ENCODE data around the gene GPX2. TPM values are rescaled to one million over a fixed set of nuclear protein-coding genes. Genes with fewer than 3 reads are reported as not detected.

Gene GPX2
- total RNA-seq, 1 experiment from 2014 or later: not detected

DNA sequence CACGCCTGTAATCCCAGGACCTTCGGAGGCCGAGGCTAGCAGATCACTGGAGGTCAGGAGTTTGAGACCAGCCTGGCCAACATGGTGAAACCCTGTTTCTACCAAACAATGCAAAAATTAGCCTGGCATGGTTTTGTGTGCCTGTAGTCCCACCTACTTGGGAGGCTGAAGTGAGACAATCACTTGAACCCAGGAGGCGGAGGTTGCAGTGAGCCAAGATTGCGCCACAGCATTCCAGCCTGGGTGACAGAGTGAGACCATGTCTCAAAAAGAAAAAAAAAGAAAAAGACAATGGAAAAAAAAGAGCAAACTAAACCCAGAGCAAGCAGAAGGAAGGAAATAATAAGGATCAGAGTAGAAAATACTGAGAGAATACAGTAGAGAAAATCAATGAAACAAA is 22.9 kb downstream of the GPX2 start:
- ChIA-PET CTCF (interaction anchor here (0.6 to 1.4 kb wide), 3 partner anchors 9 to 1451 kb away, joined by 3 to 7 read pairs (median 5); no protein-coding TSS in a partner anchor), POLR2A (interaction anchor here (1.4 kb wide), 1 partner anchor 17 kb away, joined by 6 read pairs; no protein-coding TSS in a partner anchor)
- intact Hi-C loops (cut with micrococcal nuclease): no loop called here
- DNase-seq (ENCODE audit: unreplicated experiment): peak; percentile 51
- no TSS peak for BruUV-seq (replicated peaks)
- Mint-ChIP-seq H3K36me3 (ENCODE audit: insufficient read depth, unreplicated experiment) (peaks cover 24% of the 10 kb centered on the region), H3K9me3 (ENCODE audit: unreplicated experiment) (no peaks in the 10 kb centered on the region), H3K27me3 (ENCODE audit: insufficient read depth, unreplicated experiment) (no peaks in the 10 kb centered on the region), H3K27ac (ENCODE audit: low read depth, unreplicated experiment) (no peak overlapping the region), H3K4me3 (ENCODE audit: unreplicated experiment) (no peak overlapping the region), H3K4me1 (ENCODE audit: insufficient read depth, unreplicated experiment) (peaks cover 26% of the 10 kb centered on the region)
- TF ChIP-seq, protein P1, sequence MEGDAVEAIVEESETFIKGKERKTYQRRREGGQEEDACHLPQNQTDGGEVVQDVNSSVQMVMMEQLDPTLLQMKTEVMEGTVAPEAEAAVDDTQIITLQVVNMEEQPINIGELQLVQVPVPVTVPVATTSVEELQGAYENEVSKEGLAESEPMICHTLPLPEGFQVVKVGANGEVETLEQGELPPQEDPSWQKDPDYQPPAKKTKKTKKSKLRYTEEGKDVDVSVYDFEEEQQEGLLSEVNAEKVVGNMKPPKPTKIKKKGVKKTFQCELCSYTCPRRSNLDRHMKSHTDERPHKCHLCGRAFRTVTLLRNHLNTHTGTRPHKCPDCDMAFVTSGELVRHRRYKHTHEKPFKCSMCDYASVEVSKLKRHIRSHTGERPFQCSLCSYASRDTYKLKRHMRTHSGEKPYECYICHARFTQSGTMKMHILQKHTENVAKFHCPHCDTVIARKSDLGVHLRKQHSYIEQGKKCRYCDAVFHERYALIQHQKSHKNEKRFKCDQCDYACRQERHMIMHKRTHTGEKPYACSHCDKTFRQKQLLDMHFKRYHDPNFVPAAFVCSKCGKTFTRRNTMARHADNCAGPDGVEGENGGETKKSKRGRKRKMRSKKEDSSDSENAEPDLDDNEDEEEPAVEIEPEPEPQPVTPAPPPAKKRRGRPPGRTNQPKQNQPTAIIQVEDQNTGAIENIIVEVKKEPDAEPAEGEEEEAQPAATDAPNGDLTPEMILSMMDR (IDR thresholded peaks at IDR 0.05; ENCODE audit: unreplicated experiment): no peak

DNA sequence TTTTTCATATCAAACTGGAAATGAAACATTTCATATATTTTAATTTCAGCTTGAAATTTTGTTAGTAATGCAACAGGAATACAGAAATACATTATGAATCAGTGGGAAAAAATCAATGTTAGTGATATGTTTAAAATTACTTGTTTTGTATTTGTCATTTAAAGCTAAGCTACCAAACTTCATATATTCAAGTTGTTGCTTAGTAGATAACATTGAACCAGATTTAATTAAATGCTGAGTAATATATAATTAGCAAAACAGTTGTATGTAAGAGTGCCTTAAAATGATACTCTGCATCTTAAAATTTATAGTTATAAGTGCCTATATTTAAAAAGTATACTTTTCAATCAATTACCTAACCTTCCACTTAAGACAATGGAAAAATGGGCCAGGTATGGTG is 23.3 kb downstream of the GPX2 start:
- Mint-ChIP-seq H3K9me3 (ENCODE audit: unreplicated experiment) (no peaks in the 10 kb centered on the region), H3K27ac (ENCODE audit: low read depth, unreplicated experiment) (no peak overlapping the region), H3K27me3 (ENCODE audit: insufficient read depth, unreplicated experiment) (no peaks in the 10 kb centered on the region), H3K4me1 (ENCODE audit: insufficient read depth, unreplicated experiment) (peaks cover 26% of the 10 kb centered on the region), H3K4me3 (ENCODE audit: unreplicated experiment) (no peak overlapping the region), H3K36me3 (ENCODE audit: insufficient read depth, unreplicated experiment) (peaks cover 20% of the 10 kb centered on the region)
- ChIA-PET CTCF (interaction anchor here (0.6 to 1.4 kb wide), 4 partner anchors 9 to 1606 kb away, joined by 3 to 7 read pairs (median 4); no protein-coding TSS in a partner anchor), POLR2A (no interaction called here)
- TF ChIP-seq, protein P1 (IDR thresholded peaks at IDR 0.05; ENCODE audit: unreplicated experiment): no peak
- DNase-seq (ENCODE audit: unreplicated experiment): no peak
- no TSS peak for BruUV-seq (replicated peaks)
- intact Hi-C loops (cut with micrococcal nuclease): no loop called here

DNA sequence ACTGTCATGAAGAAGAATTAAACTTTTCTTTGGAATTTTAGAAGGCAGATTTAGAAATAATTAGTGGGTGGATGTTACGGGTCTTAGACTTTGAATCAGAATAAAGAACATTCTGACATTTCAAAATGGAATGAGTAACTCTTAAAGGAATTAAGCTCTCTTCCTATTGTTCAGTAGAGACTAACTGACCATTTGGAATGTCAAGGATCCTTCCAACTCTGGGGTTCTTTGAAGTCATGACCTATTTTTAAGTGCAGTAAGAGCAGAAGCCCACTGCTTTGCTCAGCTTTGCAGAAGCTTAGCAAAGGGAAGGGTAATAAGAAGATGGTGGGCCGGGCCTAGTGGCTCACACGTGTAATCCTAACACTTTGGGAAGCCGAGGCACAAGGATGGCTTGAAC is 24.3 kb downstream of the GPX2 start:
- DNase-seq (ENCODE audit: unreplicated experiment): no peak
- BruUV-seq (replicated peaks): no TSS peak
- POLR2A ChIA-PET: interaction anchor here (0.7 kb wide), 1 partner anchor 9 kb away, joined by 3 read pairs; no protein-coding TSS in a partner anchor
- Mint-ChIP-seq H3K9me3 (ENCODE audit: unreplicated experiment) (no peaks in the 10 kb centered on the region), H3K4me1 (ENCODE audit: insufficient read depth, unreplicated experiment) (peaks cover 30% of the 10 kb centered on the region), H3K27me3 (ENCODE audit: insufficient read depth, unreplicated experiment) (no peaks in the 10 kb centered on the region), H3K27ac (ENCODE audit: low read depth, unreplicated experiment) (no peak overlapping the region), H3K4me3 (ENCODE audit: unreplicated experiment) (no peak overlapping the region), H3K36me3 (ENCODE audit: insufficient read depth, unreplicated experiment) (peaks cover 11% of the 10 kb centered on the region)
- CTCF ChIA-PET: interaction anchor here (0.5 kb wide), 1 partner anchor 1706 kb away, joined by 3 read pairs; no protein-coding TSS in a partner anchor
- TF ChIP-seq, protein P1 (IDR thresholded peaks at IDR 0.05; ENCODE audit: unreplicated experiment): no peak
- intact Hi-C loops (cut with micrococcal nuclease): no loop called here

DNA sequence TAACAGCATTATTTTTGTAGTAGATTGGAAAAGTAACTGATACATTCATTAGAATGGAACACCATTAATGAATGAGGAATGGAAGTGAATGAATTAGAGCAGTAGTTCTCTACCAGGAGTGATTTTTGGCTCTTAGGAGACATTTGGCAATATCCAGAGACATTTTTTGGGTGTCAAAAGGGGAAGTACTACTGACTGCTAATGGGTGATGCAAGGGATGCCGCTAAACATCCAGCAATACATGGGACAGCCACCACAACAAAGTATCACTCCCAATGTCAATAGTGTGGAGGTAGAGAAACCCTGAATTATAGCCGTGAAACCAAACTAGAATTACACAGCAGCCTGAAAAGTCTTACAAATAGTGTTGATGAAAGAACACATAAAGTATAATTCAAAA is 26.7 kb downstream of the GPX2 start:
- TF ChIP-seq, protein P1 (IDR thresholded peaks at IDR 0.05; ENCODE audit: unreplicated experiment): no peak
- H3K4me1 Mint-ChIP-seq (ENCODE audit: insufficient read depth, unreplicated experiment): peaks cover 30% of the 10 kb centered on the region
- intact Hi-C loops (cut with micrococcal nuclease): no loop called here
- H3K9me3 Mint-ChIP-seq (ENCODE audit: unreplicated experiment): no peaks in the 10 kb centered on the region
- peak overlapping the region; percentile 85 for H3K4me3 Mint-ChIP-seq (ENCODE audit: unreplicated experiment)
- H3K27ac Mint-ChIP-seq (ENCODE audit: low read depth, unreplicated experiment): peak overlapping the region; percentile 98
- no peak for DNase-seq (ENCODE audit: unreplicated experiment)
- no peaks in the 10 kb centered on the region for H3K27me3 Mint-ChIP-seq (ENCODE audit: insufficient read depth, unreplicated experiment)
- peaks cover 11% of the 10 kb centered on the region for H3K36me3 Mint-ChIP-seq (ENCODE audit: insufficient read depth, unreplicated experiment)
- BruUV-seq (replicated peaks): no TSS peak
- CTCF ChIA-PET: interaction anchor here (0.8 to 1.1 kb wide), 2 partner anchors 24 to 93 kb away, joined by 4 read pairs; no protein-coding TSS in a partner anchor
- POLR2A ChIA-PET: interaction anchor here (0.5 to 3.0 kb wide), 7 partner anchors 9 to 953 kb away, joined by 3 to 32 read pairs (median 3); partner anchors contain the start of gene FNTB
